T-helper 1 cell treated with Interleukin-12 subunit alpha and Interleukin-12 subunit beta and Interleukin-4 antibody, amounts not matched to agents 30 μg/mL and 1 μg/mL, for 36 hours (primary cell): Measurements from ENCODE around the gene VCAM1.

Experiments
- H3K27ac Mint-ChIP-seq: one replicate; pipeline ENCODE4 v1.8.0; 2021; ENCODE audit warnings: mild to moderate bottlenecking, mixed read lengths
- H3K27me3 Mint-ChIP-seq: one replicate; pipeline ENCODE4 v1.8.0; 2021; ENCODE audit warnings: low read depth, mixed read lengths
- H3K36me3 Mint-ChIP-seq: one replicate; pipeline ENCODE4 v1.8.0; 2021; ENCODE audit warnings: low read depth, mixed read lengths
- H3K4me1 Mint-ChIP-seq: one replicate; pipeline ENCODE4 v1.8.0; 2021; ENCODE audit warnings: low read depth, mixed read lengths
- H3K4me3 Mint-ChIP-seq: one replicate; pipeline ENCODE4 v1.8.0; 2021; ENCODE audit warnings: mild to moderate bottlenecking, moderate library complexity, mixed read lengths
- H3K9me3 Mint-ChIP-seq: one replicate; pipeline ENCODE4 v1.8.0; 2021; ENCODE audit warnings: mixed read lengths

VCAM1 gene

DNA sequence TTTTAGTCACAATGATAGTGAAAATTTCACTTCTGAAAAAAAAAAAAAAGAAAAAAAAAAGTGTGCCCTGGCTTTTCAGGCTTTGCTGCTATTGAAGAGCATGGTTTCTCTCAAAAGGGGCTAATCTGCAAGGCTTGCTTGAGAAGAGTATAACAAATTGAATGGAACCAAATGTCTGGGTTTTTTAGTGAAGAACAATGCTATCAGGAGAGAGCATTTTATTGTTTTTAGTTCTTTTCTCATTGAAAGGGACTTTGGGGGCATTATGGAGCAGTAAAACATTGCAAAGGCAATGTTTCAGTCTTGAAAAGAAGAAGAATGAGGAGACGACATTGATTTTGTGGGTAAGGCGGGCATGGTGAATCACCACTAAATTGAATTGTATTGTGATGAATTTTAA lies 28.2 kb downstream of the VCAM1 start:
- H3K27ac Mint-ChIP-seq, result no peak overlapping the region
- H3K9me3 Mint-ChIP-seq, result no peaks in the 10 kb centered on the region
- H3K36me3 Mint-ChIP-seq, result no peaks in the 10 kb centered on the region
- H3K4me3 Mint-ChIP-seq, result no peak overlapping the region
- H3K4me1 Mint-ChIP-seq, result no peaks in the 10 kb centered on the region
- peaks cover 4% of the 10 kb centered on the region for H3K27me3 Mint-ChIP-seq

DNA sequence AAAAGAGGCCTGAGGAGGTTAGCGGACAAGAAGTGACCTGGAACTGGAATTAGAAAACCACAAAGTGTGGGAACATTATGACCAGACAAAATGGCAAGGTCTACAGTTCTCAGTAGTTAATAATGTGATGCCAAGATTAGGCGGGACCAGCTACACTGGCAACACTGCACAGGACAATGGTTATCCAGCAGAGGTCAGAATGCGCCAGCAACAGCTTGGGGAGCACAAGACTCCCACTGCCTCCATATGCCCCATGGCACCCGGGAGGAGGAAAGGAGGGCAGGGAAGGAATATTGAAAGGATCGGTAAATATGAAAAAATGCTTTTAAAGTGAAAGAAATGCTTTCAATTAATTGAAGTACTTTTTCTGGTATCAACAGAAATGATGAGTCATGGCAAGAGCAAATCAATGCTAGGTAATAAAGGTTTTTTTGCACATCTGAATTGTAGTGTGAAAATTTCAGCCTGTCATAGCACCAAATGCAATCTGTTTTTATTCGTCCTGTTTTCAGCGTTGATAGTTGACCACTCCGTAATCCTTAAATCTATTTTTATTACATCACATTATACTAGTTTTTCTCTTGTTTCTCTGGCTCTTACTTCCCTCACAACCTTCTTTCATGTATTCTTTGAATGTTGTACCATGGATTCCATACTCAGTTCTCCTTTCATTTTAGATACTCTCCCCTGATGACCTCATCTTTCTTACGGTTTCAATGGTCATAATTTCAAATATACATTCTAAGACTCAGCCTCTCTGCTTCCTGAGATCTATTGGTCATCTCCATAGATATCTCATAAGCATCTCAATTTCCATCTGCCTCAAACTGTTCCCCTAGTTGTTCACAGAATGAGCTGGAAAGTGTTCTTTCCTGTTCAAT lies 30.7 kb downstream of the VCAM1 start:
- Mint-ChIP-seq H3K27me3 (peaks cover 4% of the 10 kb centered on the region), H3K27ac (no peak overlapping the region), H3K9me3 (no peaks in the 10 kb centered on the region), H3K4me3 (no peak overlapping the region), H3K36me3 (no peaks in the 10 kb centered on the region), H3K4me1 (no peaks in the 10 kb centered on the region)

DNA sequence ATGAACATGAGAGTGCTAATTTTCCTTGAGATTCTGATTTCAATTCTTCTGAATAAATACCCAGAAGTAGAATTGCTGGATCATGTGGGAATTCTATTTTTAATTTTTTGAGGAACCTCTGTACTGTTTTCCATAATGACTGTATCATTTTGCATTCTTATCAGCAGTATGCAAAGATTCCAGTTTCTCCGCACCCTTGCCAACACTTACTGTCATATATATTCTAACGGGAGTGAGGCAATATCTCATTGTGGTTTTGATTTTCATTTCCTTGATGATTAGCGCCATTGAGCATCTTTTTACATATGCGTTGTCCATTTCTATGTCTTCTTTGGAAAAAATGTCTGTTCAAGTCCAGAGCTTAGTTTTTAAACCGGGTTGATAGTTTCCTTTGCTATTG lies 33.2 kb downstream of the VCAM1 start:
- Mint-ChIP-seq H3K36me3 (no peaks in the 10 kb centered on the region), H3K27me3 (no peaks in the 10 kb centered on the region), H3K9me3 (no peaks in the 10 kb centered on the region), H3K27ac (no peak overlapping the region), H3K4me1 (no peaks in the 10 kb centered on the region), H3K4me3 (no peak overlapping the region)

DNA sequence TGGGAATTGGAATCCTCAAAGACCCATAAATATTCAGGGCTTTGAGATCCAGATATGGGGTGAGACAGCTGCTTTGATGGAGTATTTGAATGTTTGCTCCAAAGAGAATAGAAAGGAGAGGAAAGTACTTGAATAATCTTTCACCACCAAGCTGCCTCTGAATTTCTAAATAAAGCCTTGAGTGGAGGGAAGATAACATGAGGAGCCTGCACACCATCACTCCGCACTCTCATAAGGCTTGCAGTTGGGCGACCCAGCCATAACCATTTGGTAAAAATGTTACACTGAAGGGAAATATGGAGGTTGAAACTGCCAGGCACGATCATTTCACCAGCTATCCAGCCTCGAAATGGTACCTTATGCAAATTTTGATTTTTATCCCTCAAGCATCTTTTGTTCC lies 38.4 kb downstream of the VCAM1 start:
- Mint-ChIP-seq H3K4me1 (no peaks in the 10 kb centered on the region), H3K27me3 (peaks cover 7% of the 10 kb centered on the region), H3K4me3 (no peak overlapping the region), H3K27ac (no peak overlapping the region), H3K36me3 (no peaks in the 10 kb centered on the region), H3K9me3 (no peaks in the 10 kb centered on the region)

DNA sequence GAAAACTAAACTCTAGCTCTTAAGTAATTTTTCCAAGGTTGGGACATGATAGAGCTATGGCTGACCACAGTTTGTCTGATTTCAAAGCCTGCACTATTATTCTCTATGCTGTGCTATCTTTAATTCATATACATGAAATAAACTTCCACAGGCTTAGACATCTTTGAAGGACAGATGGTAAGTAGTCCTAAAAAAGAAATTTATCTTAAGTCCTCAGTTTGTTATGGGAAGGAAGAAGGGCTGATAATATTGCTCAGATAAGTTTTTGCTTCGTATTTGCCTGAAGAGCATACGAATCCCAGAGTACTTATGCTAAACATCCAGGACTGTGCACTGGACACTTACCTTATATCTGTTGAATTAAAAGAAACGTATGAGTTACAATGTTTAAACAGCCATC lies 39.6 kb downstream of the VCAM1 start:
- Mint-ChIP-seq H3K36me3 (no peaks in the 10 kb centered on the region), H3K27me3 (peaks cover 7% of the 10 kb centered on the region), H3K4me1 (no peaks in the 10 kb centered on the region), H3K27ac (no peak overlapping the region), H3K4me3 (no peak overlapping the region), H3K9me3 (no peaks in the 10 kb centered on the region)

DNA sequence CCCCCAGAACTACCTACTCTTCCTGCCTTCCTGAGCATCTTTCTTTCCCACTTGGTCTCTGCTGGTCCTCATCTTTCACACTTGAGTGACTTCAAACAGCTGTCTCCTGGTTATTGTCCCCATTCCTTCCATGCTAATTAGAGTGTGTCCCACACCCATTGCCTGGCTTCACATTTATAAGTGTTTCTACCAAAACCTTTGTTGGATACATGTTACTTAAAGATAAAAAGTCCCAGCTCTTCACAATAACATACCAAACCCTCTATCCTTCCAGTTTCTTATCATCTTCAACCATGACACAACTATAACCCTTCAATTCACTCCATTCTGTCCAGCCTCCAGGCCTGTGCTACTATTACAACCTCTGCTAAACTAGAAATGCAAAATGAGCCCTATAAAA lies 41.0 kb downstream of the VCAM1 start:
- H3K9me3 Mint-ChIP-seq, result no peaks in the 10 kb centered on the region

DNA sequence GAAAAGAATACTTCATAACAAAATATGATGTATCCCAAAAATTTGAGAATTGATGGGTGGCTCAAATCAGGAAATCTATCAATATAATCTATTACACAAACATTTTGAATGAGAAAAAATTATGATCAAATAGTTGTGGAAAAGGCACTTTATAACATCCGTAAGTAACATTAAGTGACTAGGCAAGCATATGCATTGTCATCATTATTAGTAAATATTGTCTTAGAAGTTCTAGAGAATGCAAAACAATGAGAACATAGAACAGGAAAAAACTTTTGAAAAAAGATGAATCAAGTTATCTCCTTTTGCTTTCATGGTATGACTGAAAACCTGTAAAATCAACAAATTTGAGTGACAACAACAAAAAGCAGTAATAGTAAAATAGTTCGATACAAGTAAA lies 42.9 kb downstream of the VCAM1 start:
- H3K4me1 Mint-ChIP-seq, result no peaks in the 10 kb centered on the region
- H3K36me3 Mint-ChIP-seq, result no peaks in the 10 kb centered on the region

More for the DNA sequence above, 41.0 kb downstream of the VCAM1 start:
- no peaks in the 10 kb centered on the region for H3K4me1 Mint-ChIP-seq
- no peaks in the 10 kb centered on the region for H3K36me3 Mint-ChIP-seq
- H3K27me3 Mint-ChIP-seq, result peaks cover 7% of the 10 kb centered on the region
- H3K27ac Mint-ChIP-seq, result no peak overlapping the region
- H3K4me3 Mint-ChIP-seq, result no peak overlapping the region

DNA sequence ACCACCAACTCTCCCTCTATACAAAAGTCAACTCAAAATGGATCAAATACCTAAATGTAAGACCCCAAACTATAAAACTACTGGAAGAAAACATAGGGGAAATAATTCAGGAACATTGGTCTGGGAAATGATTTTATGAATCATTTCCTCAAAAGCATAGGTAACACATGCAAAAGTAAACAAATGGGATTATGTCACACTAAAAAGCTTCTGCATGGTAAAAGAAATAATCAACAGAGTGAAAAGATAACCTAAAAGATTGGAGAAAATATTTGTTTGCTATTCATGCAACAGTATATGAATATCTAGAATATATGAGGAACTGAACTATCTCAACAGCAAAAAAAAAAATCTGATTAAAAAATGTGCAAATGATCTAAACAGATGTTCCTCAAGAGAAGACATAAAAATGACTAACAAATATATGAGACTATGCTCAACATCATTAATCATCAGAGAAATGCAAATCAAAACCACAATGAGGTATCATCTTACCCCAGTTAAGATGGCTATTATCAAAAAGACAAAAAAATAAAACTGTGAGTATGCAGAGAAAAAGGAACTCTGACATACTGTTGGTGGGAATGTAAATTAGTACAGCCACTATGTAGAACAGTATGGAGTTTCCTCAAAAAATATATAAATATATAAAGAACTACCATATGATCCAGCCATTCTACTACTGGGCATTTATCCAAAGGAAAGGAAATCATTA lies 47.8 kb downstream of the VCAM1 start:
- Mint-ChIP-seq H3K9me3 (no peaks in the 10 kb centered on the region), H3K36me3 (no peaks in the 10 kb centered on the region), H3K4me1 (no peaks in the 10 kb centered on the region), H3K4me3 (no peak overlapping the region), H3K27ac (no peak overlapping the region), H3K27me3 (no peaks in the 10 kb centered on the region)

More for the DNA sequence above, 42.9 kb downstream of the VCAM1 start:
- Mint-ChIP-seq H3K27ac (no peak overlapping the region), H3K4me3 (no peak overlapping the region), H3K9me3 (no peaks in the 10 kb centered on the region), H3K27me3 (peaks cover 7% of the 10 kb centered on the region)

DNA sequence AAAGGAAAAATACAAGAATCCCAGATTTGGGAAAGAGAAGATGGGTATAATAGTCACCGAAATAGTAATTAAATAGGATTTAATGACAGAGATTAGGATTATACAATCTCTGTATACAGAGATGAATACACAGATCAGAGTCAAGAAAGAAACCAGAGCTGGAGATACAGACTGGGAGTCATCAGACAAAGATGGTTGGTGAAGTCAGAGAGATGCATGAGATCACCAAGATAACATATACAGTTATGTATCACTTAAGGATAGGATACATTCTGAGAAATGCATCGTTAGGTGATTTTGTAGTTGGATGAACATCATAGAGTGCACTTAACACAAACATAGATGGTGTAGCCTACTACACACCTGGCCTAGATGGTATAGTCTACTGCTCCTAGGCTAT lies 49.8 kb downstream of the VCAM1 start:
- no peaks in the 10 kb centered on the region for H3K36me3 Mint-ChIP-seq
- H3K27me3 Mint-ChIP-seq, result no peaks in the 10 kb centered on the region
- H3K4me3 Mint-ChIP-seq, result no peak overlapping the region
- H3K27ac Mint-ChIP-seq, result no peak overlapping the region
- no peaks in the 10 kb centered on the region for H3K9me3 Mint-ChIP-seq
- no peaks in the 10 kb centered on the region for H3K4me1 Mint-ChIP-seq

DNA sequence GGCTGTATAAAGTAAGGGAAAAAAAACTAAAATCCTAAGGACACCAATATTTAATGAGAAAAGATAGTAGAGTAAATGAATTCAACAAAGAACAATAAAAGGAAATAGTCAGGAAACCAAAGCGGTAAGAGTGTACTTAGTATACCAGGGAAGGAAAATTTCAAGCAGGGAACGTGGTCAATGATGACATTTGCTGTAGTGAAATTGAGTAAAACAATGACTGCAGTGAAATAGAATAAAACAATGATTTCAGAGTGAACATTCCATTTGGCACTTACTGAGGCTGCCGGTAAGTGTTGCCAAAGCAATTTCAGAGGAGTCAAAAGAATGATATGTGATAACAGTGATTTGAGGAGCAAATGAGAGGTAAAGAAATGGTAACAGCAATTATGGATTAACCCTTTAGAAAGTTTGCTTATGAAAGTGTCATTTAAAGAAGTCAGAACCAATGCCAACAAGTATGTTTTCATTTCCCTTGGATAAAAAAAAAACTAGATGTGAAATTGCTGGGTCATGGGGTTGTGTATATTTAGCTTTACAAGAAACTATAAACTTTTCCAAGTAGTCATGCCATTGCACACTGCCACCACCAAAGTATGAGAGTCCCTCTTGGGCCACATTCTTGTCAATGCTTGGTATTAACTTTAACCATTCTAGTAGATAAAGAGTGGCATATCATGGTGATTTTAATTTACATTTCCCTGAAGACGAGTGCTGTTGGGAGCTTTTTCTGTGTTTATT lies 50.5 kb downstream of the VCAM1 start:
- no peaks in the 10 kb centered on the region for H3K4me1 Mint-ChIP-seq
- H3K27ac Mint-ChIP-seq, result no peak overlapping the region
- H3K36me3 Mint-ChIP-seq, result no peaks in the 10 kb centered on the region
- H3K4me3 Mint-ChIP-seq, result no peak overlapping the region
- no peaks in the 10 kb centered on the region for H3K9me3 Mint-ChIP-seq
- H3K27me3 Mint-ChIP-seq, result no peaks in the 10 kb centered on the region

DNA sequence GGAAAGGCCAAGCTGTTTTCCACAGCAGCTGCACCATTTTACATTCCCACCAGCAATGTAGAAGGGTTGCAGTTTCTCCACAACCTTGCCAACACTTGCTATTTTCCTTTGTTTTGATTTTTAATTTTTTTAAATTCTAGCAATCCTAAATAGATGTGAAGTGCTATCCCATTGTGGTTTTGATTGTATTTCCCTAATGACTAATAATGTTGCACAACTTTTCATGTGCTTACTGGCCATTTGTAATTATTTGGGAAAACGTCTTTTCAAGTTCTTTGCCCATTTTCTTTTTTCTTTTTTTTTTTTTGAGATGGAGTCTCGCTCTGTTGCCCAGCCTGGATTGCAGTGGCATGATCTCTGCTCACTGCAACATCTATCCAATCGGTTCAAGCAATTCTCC lies 53.9 kb downstream of the VCAM1 start:
- Mint-ChIP-seq H3K36me3 (no peaks in the 10 kb centered on the region), H3K27me3 (no peaks in the 10 kb centered on the region), H3K27ac (no peak overlapping the region), H3K4me3 (no peak overlapping the region), H3K9me3 (no peaks in the 10 kb centered on the region), H3K4me1 (no peaks in the 10 kb centered on the region)

DNA sequence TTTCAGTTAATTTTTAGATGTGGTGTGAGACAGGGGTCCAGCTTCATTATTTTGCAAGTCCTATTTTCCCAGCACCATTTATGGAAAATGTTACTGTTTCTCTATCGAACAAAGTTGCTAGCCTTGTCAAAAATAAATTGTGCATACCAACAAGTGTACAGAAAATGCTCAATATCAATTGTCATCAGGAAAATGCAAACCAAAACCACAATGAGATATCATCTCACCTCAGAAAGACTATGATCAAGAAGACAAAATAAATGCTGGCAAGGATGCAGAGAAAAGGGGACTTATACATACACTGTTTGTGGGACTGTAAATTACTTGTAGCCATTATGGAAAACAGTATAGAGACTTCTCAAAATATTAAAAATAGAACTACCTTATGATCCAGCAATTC lies 54.8 kb downstream of the VCAM1 start:
- Mint-ChIP-seq H3K4me3 (no peak overlapping the region), H3K9me3 (no peaks in the 10 kb centered on the region), H3K36me3 (no peaks in the 10 kb centered on the region), H3K27ac (no peak overlapping the region), H3K4me1 (no peaks in the 10 kb centered on the region), H3K27me3 (no peaks in the 10 kb centered on the region)

DNA sequence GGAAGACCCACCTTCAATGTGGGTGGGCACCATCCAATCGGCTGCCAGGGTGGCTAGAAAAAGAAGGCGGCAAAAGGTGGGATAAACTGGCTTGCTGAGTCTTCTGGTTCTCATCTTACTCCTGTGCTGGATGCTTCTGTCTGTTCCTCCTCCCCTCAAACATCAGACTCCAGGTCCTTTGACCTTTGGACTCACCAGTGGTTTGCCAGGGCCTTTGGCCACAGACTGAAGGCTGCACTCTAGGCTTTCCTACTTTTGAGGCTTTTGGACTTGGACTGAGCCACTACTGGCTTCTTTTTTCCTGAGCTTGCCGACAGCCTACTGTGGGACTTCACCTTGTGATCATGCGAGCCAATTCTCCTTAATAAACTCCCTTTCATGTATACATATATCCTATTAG lies 55.9 kb downstream of the VCAM1 start:
- Mint-ChIP-seq H3K9me3 (no peaks in the 10 kb centered on the region), H3K4me1 (no peaks in the 10 kb centered on the region), H3K36me3 (no peaks in the 10 kb centered on the region), H3K27me3 (no peaks in the 10 kb centered on the region), H3K27ac (no peak overlapping the region), H3K4me3 (no peak overlapping the region)

DNA sequence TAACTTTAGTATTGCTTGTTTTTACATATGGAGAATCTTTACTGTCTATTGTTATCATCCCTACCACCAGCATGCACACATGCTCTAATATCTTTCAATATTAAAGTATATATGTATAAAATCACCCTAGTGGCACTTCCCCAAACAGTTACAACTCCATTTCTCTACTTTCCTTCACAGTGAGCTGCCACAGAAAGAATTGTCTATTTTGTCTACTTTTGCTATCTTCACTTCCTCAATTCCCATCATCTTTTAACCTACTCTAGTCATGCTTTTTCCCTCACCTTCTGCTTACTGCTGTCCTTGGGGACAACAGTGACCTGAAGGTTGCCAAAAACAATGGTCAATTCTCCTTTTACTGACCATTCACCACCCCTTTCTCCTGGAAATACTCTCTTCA lies 59.2 kb downstream of the VCAM1 start:
- Mint-ChIP-seq H3K9me3 (no peaks in the 10 kb centered on the region), H3K36me3 (no peaks in the 10 kb centered on the region), H3K27ac (no peak overlapping the region), H3K27me3 (no peaks in the 10 kb centered on the region), H3K4me1 (no peaks in the 10 kb centered on the region), H3K4me3 (no peak overlapping the region)

DNA sequence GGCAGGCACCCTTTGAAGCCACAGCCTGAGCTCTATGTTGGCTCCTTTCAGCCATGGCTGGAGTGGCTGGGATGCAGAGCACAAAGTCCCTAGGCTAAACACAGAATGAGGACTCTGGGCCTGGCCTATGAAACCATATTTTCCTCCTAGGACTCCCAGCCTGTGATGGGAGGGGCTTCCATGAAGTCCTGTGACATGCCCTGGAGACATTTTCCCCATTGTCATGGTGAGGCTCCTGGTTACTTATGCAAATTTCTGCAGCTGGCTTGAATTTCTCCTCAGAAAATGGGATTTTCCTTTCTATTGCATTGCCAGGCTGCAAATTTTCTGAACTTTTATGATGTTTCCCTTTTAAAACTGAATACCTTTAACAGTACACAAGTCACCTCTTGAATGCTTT lies 61.3 kb downstream of the VCAM1 start:
- H3K36me3 Mint-ChIP-seq, result no peaks in the 10 kb centered on the region
- H3K27ac Mint-ChIP-seq, result no peak overlapping the region
- peaks cover 5% of the 10 kb centered on the region for H3K27me3 Mint-ChIP-seq
- H3K9me3 Mint-ChIP-seq, result no peaks in the 10 kb centered on the region
- peaks cover 4% of the 10 kb centered on the region for H3K4me1 Mint-ChIP-seq
- H3K4me3 Mint-ChIP-seq, result no peak overlapping the region
